GM18907 (cell line): ENCODE results near the gene FMC1.
A peak's percentile ranks its signal among the peaks of the same experiment; 100 is the strongest.
"Not testable (repeated sequence)": the region's sequence is repeated elsewhere in the genome, so short reads cannot be mapped to it uniquely, and the experiment has no call there.

Source experiments
- ATAC-seq: cut with Tn5 transposase; IDR thresholded peaks from one replicate; pipeline ENCODE4 v1.9.1; 2021; ENCODE audit warnings: mild to moderate bottlenecking, moderate library complexity; ENCODE audit not compliant: unreplicated experiment

Gene FMC1, protein sequence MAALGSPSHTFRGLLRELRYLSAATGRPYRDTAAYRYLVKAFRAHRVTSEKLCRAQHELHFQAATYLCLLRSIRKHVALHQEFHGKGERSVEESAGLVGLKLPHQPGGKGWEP

DNA sequence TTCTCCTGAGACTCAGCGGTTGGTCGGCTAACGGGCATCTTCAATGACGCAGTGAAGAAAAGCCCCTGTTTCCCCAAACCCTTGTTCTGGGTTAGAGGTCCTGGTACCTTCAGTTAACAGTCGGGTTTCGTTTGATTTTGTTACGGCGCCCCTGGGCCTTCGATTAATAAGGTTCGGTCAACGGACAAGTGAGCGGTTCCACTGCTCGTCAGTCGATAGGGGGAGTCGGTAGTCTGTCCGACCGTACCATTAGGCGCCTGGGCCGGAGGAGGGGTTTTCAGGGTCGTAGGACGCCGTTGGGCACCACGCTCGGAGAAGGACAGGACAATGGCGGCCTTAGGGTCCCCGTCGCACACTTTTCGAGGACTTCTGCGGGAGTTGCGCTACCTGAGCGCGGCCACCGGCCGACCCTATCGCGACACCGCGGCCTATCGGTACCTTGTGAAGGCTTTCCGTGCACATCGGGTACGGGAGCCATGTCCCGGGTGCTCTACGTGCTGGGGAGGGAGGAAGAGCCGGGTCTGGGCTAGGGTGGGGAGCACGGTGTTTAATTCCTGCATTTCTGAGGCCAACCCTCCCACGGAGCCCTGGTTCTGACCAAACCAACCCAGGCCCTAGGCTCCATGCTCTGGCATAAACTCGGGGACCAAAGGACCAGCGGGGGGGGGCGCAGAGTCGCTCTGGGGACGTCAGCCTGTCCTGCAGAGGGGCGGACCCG, at the start of gene FMC1:
Gene FMC1, plus strand, starts transcription at position 280 of the 718 bp plus-strand sequence. Its CDS starts 48 bp downstream, at position 328.
- peak; percentile 61 for ATAC-seq

DNA sequence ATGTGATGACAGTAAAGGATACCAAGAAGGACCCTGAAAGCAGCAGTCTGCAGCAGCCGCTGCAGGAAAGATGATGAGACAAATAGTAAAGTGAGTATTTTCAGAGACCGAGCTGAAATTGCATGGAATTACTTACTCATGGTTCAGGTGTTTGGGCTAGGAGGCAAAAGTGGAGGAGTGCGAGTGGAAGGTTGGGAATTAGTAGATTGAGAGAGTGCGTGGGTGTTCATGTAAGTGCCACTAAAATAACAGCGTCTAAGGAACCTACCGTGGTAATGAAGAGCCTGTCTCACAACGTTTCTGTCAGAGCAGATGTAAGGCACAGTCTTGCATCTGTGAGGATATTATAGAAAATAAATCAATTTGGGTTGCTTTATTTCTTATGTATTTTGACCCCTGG, 48.3 kb upstream of the FMC1 start:
- no peak for ATAC-seq

DNA sequence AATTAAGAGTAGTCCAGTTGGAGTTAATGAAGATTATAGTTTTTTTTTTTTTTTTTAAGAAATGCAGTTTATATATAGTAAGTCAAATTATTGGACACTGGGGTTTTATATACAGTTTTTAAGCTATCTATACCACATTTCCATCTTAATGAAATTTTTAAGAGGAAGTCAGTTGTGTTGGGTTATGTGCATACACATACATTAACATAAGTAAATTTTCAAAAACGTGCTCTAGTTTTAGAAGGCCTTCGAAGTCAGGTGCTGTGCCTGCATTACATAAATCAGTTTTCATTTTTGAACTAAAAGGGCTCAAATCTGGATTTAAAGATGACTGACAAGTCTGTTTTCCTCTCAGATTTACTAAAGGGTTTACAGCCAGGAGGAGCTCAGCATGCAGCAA, 47.6 kb upstream of the FMC1 start:
- no peak for ATAC-seq

DNA sequence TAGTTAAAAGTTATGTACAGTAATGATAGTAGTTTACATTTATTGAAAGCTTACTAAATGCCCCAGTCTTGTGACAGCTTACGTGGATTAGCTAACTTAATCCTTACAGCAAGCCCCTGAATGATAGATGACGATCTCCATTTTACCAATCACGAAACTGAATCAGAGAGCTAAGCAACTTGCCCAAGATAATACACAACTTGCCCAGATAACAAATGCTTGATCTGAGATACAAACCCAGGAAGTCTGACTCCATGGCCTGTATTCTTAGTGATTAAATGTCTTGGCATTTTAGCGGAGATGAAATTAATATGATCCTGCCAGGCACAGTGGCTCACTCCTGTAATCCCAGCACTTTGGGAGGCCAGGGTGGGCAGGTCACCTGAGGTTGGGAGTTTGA, 46.9 kb upstream of the FMC1 start:
- ATAC-seq: no peak

GRCh38 chr7:139294951-139295575, 46.1 kb upstream of the FMC1 start:
- no peak for ATAC-seq

DNA sequence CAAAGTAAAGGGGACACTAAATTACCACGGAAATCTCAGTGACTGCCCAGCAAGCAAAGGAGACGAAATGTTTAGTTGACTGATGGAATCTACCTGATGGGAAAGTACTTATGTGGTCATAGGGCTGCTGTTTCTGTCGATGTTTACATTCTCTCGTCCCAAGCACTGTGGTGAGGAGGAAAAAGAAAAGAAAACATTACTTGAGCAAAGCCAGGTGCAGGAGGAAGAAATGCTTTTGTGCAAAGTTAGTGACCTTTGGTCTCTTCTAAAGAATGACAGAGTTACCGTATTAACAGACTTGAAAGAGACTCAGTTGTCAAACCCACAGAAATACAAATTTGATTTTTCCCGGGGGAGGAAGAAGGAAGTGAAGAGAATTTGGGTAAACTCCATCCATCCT, 43.3 kb upstream of the FMC1 start:
- no peak for ATAC-seq

DNA sequence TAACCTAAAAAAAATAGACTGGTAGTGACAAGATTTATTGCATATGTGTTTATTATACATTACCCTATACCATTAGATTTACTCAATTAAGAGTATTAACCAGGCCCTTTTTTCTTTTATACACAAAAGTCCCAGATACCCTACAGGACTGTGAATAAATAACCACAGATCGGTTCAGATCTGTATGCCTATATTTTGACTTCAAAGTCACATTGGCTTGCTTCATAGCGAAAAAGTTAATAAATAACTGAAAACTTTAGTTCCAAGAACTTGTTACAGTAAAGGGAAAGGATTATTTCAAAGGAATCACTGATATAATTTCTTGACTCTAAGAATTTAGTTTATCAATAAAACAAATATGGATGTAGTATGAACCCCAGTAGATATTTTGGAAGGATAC, 41.8 kb upstream of the FMC1 start:
- no peak for ATAC-seq

DNA sequence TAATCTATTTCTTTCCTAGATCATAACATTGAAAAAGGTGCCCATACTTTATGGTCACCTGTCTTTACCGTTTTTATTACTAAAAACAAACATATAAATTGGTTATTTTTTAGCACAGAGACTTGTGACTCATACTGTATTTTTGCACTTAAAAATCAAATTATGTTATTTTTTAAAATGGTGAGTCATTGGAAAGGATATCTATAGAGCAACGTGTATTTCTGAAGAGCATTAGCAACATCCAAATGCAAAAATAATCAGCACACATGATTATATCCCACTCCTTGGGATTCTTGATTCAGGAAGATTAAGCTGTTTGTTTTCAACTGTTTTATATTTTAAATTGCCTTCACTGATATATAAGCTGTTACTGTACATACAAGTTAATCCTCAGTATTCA, 40.7 kb upstream of the FMC1 start:
- no peak for ATAC-seq

- ATAC-seq: no peak
These were observed 36.6 kb upstream of the FMC1 start for GRCh38 chr7:139304517-139304916.

- ATAC-seq: no peak
These were observed 23.1 kb upstream of the FMC1 start for GRCh38 chr7:139317939-139318505.

DNA sequence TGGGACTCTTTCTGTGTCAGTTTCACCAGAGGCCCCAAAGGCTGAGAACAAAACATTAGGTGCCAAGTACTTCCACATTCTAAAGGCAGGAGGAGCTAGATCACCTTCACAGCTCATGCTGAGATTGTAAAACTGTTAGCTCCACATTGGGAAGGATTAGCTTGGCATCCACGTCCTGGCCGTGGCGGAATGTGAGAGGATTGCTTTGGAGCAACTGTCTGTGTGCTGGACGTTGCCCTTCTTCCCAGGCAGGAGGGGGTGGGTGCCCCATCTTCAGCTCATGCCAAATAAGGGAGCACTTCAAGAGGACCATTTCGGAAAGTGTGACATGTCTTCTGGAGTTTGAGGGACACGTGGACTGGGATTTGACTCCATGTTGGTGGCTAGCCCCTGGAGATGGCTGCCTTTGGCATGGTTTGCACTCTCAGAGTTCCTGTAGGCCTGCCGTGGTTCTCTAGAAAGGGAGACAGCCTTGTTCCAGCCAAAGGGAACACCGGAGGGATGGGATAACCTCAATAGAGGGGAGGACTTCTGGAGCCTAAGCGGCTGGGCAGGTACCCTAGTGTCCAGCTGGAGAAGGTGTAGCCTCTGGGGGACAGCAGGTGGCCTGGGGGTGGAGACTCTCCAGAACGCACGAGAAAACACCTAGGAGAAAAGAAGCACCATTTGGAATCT, 19.9 kb upstream of the FMC1 start:
- no peak for ATAC-seq

DNA sequence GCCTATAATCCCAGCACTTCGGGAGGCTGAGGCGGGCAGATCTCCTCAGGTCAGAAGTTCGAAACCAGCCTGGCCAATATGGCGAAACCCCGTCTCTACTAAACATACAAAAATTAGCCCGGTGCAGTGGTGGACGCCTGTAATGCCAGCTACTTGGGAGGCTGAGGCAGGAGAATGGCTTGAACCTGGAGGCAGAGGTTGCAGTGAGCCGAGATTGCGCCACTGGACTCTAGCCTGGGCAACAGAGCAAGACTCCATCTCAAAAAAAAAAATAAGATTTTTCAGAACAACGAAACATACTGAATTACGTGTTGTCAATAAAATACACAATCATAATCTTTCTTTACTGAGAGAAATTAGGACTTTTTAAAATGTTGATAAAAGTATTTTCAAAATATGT, 16.4 kb upstream of the FMC1 start:
- not testable (repeated sequence) for ATAC-seq

DNA sequence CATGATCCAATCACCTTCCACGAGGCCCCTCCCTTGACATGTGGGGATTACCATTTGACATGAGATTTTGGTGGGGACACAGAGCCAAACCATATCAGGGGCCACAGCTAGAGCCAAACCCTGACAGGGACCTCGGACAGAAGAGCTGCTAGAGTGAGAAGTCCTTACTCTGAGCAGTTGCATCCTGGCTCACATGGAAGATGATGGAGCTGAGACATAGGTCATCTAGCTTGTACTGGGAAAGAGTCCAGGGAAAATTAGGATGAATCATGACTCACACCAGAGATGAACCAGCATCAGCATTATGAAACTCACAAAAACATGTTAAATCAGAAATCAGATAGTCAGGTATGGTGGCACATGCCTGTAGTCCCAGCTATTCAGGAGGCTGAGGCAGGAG, 12.8 kb upstream of the FMC1 start:
- ATAC-seq: no peak

DNA sequence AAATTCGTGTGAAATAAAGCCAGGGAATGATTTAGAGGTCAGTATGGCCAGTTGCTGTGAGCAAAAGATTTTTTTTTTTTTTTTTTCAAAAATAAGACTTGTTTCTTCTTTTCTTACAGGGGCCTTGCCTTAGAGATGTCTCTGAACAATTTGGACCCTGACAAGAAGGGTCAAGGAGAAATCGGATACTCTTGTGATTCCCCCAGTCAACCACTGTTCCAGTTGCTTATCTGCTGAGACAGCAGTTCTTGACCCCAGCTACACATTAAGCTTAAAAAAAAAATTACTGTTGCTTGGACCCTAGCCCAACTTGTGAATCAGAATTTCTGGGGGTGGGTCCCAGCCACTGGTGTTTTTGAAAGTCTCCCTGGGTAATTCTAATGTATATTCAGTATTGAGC, 12.0 kb upstream of the FMC1 start:
- ATAC-seq: no peak

DNA sequence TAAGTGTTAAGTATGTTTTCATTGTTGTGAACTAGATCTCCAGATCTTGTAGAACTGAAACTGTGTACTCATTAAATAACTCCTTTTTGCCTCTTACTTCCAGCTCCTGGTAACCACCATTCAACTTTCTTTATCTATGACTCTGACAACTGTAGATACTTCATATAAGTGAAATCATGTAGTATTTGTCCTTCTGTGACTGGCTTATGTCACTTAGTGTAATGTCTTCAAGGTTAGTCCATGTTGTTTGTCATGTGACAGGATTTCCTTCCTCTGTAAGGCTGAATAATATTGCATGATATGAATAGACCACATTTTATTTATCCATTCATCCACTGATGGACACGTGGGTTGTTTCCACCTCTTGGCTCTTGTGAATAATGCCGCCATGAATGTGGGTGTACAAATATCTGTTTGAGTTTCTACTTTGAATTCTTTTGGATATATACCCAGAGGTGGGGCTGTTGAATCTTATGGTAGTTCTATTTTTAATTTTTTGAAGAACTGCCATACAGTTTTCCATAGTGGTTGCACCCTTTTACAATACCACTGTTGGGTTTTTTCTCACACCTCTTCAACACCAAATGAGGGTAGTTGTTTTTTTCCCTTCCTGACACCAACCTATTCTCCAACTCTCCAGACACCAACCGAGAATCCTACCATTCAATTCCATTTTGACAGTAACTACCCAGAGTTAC, 10.7 kb upstream of the FMC1 start:
- ATAC-seq: no peak

DNA sequence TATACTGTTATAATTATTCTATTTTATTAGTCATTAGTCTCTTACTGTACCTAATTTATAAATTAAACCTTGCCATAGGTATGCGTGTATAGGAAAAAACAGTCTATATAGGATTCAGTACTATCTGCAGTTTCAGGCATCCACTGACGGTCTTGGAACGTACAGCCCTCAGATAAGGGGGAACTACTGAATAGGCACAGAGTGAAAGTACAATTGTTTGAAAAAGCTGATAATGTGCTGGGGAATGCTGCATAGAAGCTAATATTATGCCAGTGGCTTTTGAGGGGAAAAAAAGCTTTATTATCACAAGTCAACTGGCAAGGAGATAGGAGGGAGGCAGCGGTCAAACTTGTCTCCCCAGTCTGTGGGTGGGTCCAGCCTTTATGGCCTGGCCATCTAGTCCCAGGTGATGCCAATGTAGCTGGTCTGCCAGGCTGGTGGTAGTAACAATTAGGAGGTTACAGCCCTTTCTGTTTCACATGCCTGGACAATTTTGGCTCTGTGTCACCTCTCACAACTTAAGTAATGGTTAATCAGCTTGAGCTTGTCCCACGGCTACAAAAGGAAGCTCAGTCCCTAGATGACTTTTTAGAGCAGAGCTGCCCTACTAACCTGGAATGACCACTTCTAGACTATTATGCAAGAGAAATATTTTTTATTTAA, 8.3 kb upstream of the FMC1 start:
- ATAC-seq: no peak

DNA sequence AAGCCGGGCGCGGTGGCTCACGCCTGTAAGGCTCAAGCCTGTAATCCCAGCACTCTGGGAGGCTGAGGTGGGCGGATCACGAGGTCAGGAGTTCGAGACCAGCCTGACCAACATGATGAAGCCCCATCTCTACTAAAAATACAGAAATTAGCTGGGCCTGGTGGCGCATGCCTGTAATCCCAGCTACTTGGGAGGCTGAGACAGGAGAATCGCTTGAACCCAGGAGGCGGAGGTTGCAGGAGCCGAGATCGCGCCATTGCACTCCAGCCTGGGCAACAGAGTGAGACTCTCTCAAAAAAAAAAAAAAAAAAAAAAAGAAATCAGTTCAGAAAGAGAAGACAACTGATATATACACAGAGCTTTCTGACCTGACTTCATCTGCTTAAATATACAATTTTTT, 7.7 kb upstream of the FMC1 start:
- ATAC-seq: not testable (repeated sequence)

- no peak for ATAC-seq
These were observed 6.6 kb upstream of the FMC1 start for GRCh38 chr7:139334399-139335150.

- no peak for ATAC-seq
These were observed 2.1 kb upstream of the FMC1 start for GRCh38 chr7:139339025-139339424.

GRCh38 chr7:139339698-139340036, 1.5 kb upstream of the FMC1 start:
- ATAC-seq: no peak
